ENCODE data around the gene MEGF9. TPM values are rescaled to one million over a fixed set of nuclear protein-coding genes. Genes with fewer than 3 reads are reported as not detected.

Gene MEGF9
- total RNA-seq, 1 experiment from 2014 or later, result 8.3 TPM

- CTCF ChIA-PET, result no interaction called here
- Histone ChIP-seq H4K20me1 (ENCODE audit: insufficient read depth) (no peaks in the 10 kb centered on the region), H2AFZ (ENCODE audit: low read depth, low read length, poor library complexity, severe bottlenecking) (no peak overlapping the region), H3K4me3 (replicated peaks in 1 of 2; ENCODE audit: low read depth in 1 of 2, low read length in 2 of 2) (no peak overlapping the region), H3K9me2 (ENCODE audit: insufficient read depth) (no peaks in the 10 kb centered on the region), H3K9ac (ENCODE audit: low read length) (no peak overlapping the region), H3K4me2 (ENCODE audit: low read length) (no peak overlapping the region), H3K9me3 (ENCODE audit: control insufficient read depth in 1 of 2, insufficient read depth in 1 of 2, low read depth in 1 of 2, low read length in 2 of 2) (no peaks in the 10 kb centered on the region), H3K79me2 (ENCODE audit: insufficient read depth, low read length) (no peaks in the 10 kb centered on the region), H3K27ac (ENCODE audit: low read depth, low read length) (no peak overlapping the region), H3K27me3 (ENCODE audit: insufficient read depth, low read length) (no peaks in the 10 kb centered on the region), H3K36me3 (ENCODE audit: control insufficient read depth in 1 of 2, insufficient read depth in 2 of 2, low read length in 2 of 2) (no peaks in the 10 kb centered on the region), H3K4me1 (ENCODE audit: control insufficient read depth in 1 of 2, insufficient read depth in 2 of 2, low read length in 2 of 2) (peaks cover 0 to 7% of the 10 kb centered on the region in 2 experiments; a peak in 2 of 4 replicates)
- intact Hi-C loops (cut with micrococcal nuclease), result no loop called here
- POLR2A ChIA-PET, result no interaction called here
- TF ChIP-seq SRF (IDR thresholded peaks at IDR 0.05; ENCODE audit: low read depth) (no peak), ZFX (IDR thresholded peaks at IDR 0.05) (no peak), POLR2A (IDR thresholded peaks at IDR 0.05; ENCODE audit: borderline replicate concordance, extremely low read depth, insufficient read depth, insufficient read length) (no peak), EGR1 (IDR thresholded peaks at IDR 0.05; ENCODE audit: low read depth) (no peak), JUND (IDR thresholded peaks at IDR 0.05) (no peak), EZH2 (IDR thresholded peaks at IDR 0.05) (no peak), MAX (IDR thresholded peaks at IDR 0.05) (no peak), EZH2phosphoT487 (IDR thresholded peaks at IDR 0.05; ENCODE audit: borderline replicate concordance) (no peak), REST (IDR thresholded peaks at IDR 0.05; ENCODE audit: low read depth) (no peak), SP1 (IDR thresholded peaks at IDR 0.05; ENCODE audit: low read depth) (no peak), POLR2AphosphoS5 (IDR thresholded peaks at IDR 0.05; ENCODE audit: low read depth, low read length) (no peak), CBX3 (IDR thresholded peaks at IDR 0.05; ENCODE audit: low read depth) (no peak), ZBTB33 (IDR thresholded peaks at IDR 0.05; ENCODE audit: extremely low read depth, insufficient replicate concordance, low read length) (no peak), ATF3 (IDR thresholded peaks at IDR 0.05) (no peak)
- RAD21 ChIA-PET (ENCODE audit: low non-redundant PET in 1 of 2, low total read pairs in 2 of 2, uncharacterized antibody in 2 of 2, unreplicated experiment in 2 of 2), result no interaction called here
- ATAC-seq (no peak), DNase-seq (ENCODE audit: low read depth, low spot score) (no peak)
- BruUV-seq (replicated peaks), result no TSS peak
These were observed 16.8 kb downstream of the MEGF9 start for GRCh38 chr9:120697448-120697847.
